ENCODE data around the gene C2orf81.

DNA sequence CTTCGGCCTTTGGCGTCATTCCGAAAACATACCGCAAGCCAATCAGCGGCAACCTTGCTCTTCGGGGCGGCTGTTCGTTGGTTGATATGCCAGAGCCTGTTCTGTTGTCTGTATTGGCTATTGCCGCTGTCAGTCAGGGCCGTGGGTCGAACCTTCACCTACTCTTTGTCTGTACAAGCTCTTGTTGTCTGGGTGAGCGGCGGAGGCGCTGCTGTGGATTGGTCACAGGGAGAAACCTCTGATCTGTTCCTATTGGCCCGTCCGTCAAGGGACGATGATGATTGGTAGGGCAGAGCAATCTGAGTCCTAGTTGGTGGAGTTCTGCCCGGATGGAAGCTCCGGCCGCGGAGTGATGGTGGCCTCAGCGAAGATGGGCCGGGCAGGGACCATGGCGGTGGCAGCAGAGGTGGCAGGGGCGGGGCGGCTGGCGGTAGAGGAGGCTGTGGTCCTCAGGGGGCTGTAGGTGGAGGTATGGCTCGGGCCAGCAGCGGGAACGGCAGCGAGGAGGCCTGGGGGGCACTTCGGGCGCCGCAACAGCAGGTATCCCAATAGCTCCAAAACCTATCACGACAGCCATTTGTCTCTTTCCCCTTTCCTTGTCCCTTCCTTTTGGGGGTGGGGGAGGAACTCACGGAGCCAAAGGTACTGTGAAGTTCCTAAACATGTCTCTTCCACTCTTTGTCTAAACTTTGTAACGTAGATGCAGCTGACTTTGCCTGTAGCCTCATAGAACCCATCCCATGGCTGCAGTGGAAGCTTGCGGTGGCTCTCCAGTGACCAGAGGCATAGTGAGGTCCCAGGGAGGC, 36.9 kb upstream of the C2orf81 start, which contains the start of gene WBP1:
- TF ChIP-seq, protein P1, sequence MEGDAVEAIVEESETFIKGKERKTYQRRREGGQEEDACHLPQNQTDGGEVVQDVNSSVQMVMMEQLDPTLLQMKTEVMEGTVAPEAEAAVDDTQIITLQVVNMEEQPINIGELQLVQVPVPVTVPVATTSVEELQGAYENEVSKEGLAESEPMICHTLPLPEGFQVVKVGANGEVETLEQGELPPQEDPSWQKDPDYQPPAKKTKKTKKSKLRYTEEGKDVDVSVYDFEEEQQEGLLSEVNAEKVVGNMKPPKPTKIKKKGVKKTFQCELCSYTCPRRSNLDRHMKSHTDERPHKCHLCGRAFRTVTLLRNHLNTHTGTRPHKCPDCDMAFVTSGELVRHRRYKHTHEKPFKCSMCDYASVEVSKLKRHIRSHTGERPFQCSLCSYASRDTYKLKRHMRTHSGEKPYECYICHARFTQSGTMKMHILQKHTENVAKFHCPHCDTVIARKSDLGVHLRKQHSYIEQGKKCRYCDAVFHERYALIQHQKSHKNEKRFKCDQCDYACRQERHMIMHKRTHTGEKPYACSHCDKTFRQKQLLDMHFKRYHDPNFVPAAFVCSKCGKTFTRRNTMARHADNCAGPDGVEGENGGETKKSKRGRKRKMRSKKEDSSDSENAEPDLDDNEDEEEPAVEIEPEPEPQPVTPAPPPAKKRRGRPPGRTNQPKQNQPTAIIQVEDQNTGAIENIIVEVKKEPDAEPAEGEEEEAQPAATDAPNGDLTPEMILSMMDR (IDR thresholded peaks at IDR 0.05; ENCODE audit: low read length) = no peak
- no peak for TF ChIP-seq EZH2phosphoT487 (IDR thresholded peaks at IDR 0.05; ENCODE audit: low read length)

Measured in MM.1S (cell line).